Measurements from ENCODE around the gene FAM98C. TPM values are rescaled to one million over a fixed set of nuclear protein-coding genes. Genes with fewer than 3 reads are reported as not detected.

FAM98C gene
- total RNA-seq, 2 donors from 2014 or later: 19.9 to 59.5 TPM

DNA sequence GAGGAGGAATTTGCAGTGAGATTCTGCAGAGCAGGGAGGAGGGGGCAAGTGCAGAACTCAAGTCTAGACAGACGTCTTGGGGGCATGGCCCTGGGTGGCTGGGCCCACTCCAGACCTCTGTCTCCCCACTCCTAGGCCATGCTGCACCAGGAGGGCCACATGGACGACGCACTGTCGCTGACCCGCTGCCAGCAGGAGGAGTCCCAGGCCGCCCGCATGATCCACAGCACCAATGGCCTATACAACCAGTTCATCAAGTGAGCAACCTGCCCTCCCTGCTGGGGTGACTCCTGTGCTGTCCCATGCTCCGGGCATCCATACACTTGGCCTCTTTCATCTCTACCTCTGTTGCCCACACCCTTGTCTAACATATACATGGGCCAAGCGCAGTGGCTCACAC is 48.7 kb downstream of the FAM98C start:
- H3K9me3 ChIP-seq: no peaks in the 10 kb centered on the region
- 84% methylated on average over 9 of the region's 9 CpGs for WGBS
- H3K27ac ChIP-seq: no peak overlapping the region
- no peak for DNase-seq (ENCODE audit: low spot score)
- no peak for TF ChIP-seq CTCF (IDR thresholded peaks at IDR 0.05)
- TF ChIP-seq POLR2A (IDR thresholded peaks at IDR 0.05): no peak
- TF ChIP-seq POLR2AphosphoS5 (IDR thresholded peaks at IDR 0.05): no peak
- no peaks in the 10 kb centered on the region for H3K4me1 ChIP-seq (replicated peaks)
- no peaks in the 10 kb centered on the region for H3K27me3 ChIP-seq (replicated peaks; ENCODE audit: insufficient read depth)
- H3K4me3 ChIP-seq: no peak overlapping the region
- no peaks in the 10 kb centered on the region for H3K36me3 ChIP-seq
- intact Hi-C loops (cut with DNase I): no loop called here

DNA sequence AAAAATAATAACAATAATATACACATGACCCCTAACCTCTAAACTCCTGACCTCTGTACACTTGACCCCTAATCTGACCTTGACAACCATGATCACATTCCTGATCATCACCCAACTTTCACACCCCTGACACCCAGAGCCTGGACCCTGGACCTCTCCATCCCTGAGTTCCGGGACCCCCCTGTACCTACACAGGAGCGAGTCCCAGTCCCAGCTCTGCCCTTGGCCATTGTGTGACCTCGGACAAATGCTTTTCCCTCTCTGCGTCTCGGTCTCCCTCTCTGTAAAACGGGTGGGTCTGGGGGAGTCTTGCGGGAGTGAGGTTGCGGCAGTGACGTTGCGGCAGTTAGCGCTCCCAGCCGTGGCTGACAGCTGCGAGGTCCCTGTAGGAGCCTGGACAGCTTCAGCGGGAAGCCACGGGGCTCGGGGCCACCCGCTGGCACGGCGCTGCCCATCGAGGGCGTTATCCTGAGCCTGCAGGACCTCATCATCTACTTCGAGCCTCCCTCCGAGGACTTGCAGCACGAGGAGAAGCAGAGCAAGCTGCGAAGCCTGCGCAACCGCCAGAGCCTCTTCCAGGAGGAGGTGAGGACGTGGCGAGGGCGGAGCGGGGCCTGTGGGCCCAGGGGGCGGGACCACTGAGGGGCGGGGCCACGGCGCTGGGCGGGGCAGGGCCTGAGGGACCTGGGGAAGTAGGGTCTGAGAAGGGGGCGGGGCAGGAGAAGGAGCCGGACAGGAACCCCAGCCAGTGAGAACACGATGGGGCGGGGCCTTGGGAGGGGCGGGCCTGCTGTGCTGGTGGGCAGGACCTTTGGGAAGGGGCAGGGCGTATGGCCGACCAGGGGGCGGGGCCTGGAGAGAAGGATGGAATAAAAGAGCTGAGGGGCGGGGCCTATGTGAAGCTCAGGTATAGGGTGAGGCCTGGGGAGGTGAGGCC is 49.8 kb downstream of the FAM98C start:
- Histone ChIP-seq H3K36me3 (no peaks in the 10 kb centered on the region), H3K4me3 (no peak overlapping the region), H3K27ac (no peak overlapping the region), H3K9me3 (no peaks in the 10 kb centered on the region), H3K27me3 (replicated peaks; ENCODE audit: insufficient read depth) (no peaks in the 10 kb centered on the region), H3K4me1 (replicated peaks) (no peaks in the 10 kb centered on the region)
- intact Hi-C loops (cut with DNase I): no loop called here
- 78% methylated on average over 45 of the region's 45 CpGs for whole genome bisulfite sequencing
- TF ChIP-seq POLR2AphosphoS5 (IDR thresholded peaks at IDR 0.05) (no peak), CTCF (IDR thresholded peaks at IDR 0.05) (no peak), POLR2A (IDR thresholded peaks at IDR 0.05) (no peak)
- no peak for DNase-seq (ENCODE audit: low spot score)

GRCh38 chr19:38453596-38453995 is 50.7 kb downstream of the FAM98C start:
- no peak overlapping the region for H3K4me3 ChIP-seq
- no peak for TF ChIP-seq POLR2AphosphoS5 (IDR thresholded peaks at IDR 0.05)
- TF ChIP-seq POLR2A (IDR thresholded peaks at IDR 0.05): no peak
- no peak for TF ChIP-seq CTCF (IDR thresholded peaks at IDR 0.05)
- H3K4me1 ChIP-seq (replicated peaks): no peaks in the 10 kb centered on the region
- intact Hi-C loops (cut with DNase I): no loop called here
- no peaks in the 10 kb centered on the region for H3K36me3 ChIP-seq
- DNase-seq (ENCODE audit: low spot score): no peak
- 72% methylated on average over 3 of the region's 3 CpGs for WGBS
- H3K27ac ChIP-seq: no peak overlapping the region
- H3K9me3 ChIP-seq: no peaks in the 10 kb centered on the region
- H3K27me3 ChIP-seq (replicated peaks; ENCODE audit: insufficient read depth): no peaks in the 10 kb centered on the region

- no peak for DNase-seq (ENCODE audit: low spot score)
- H3K36me3 ChIP-seq: no peaks in the 10 kb centered on the region
- H3K9me3 ChIP-seq: no peaks in the 10 kb centered on the region
- H3K4me3 ChIP-seq: no peak overlapping the region
- TF ChIP-seq POLR2AphosphoS5 (IDR thresholded peaks at IDR 0.05) (no peak), CTCF (IDR thresholded peaks at IDR 0.05) (no peak), POLR2A (IDR thresholded peaks at IDR 0.05) (no peak)
- 29% methylated on average over 4 of the region's 4 CpGs for WGBS
- H3K4me1 ChIP-seq (replicated peaks): no peaks in the 10 kb centered on the region
- intact Hi-C loops (cut with DNase I): no loop called here
- no peaks in the 10 kb centered on the region for H3K27me3 ChIP-seq (replicated peaks; ENCODE audit: insufficient read depth)
- H3K27ac ChIP-seq: no peak overlapping the region
Measured at GRCh38 chr19:38455031-38455430, 52.1 kb downstream of the FAM98C start.

DNA sequence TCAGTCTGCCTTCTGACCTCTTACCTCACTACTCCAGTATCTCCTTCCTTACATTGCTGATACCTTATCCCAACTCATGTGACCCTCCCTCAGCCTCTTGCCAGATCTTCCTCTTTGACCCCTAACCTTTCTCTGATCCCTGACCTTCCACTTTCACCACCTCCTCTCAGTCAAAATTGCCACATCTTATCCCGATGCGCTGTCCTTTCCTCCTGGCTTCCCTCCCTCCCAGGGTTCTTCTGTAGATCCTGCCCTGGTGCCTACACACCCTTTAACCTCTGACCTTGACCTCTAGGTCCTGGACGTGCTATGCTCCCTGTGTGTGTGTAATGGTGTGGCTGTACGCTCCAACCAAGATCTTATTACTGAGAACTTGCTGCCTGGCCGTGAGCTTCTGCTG is 54.3 kb downstream of the FAM98C start:
- intact Hi-C loops (cut with DNase I): no loop called here
- WGBS: 80% methylated on average over 5 of the region's 5 CpGs

More for the DNA sequence above, 54.3 kb downstream of the FAM98C start:
- H3K36me3 ChIP-seq: no peaks in the 10 kb centered on the region
- no peak for DNase-seq (ENCODE audit: low spot score)
- no peaks in the 10 kb centered on the region for H3K9me3 ChIP-seq
- no peak overlapping the region for H3K27ac ChIP-seq
- no peak overlapping the region for H3K4me3 ChIP-seq
- no peaks in the 10 kb centered on the region for H3K4me1 ChIP-seq (replicated peaks)
- no peaks in the 10 kb centered on the region for H3K27me3 ChIP-seq (replicated peaks; ENCODE audit: insufficient read depth)
- TF ChIP-seq CTCF (IDR thresholded peaks at IDR 0.05): no peak
- no peak for TF ChIP-seq POLR2A (IDR thresholded peaks at IDR 0.05)
- TF ChIP-seq POLR2AphosphoS5 (IDR thresholded peaks at IDR 0.05): no peak

Measured in prostate gland (tissue), 2 donors.